ENCODE measurements around the gene SLC7A4. TPM values are rescaled to one million over a fixed set of nuclear protein-coding genes. Genes with fewer than 3 reads are reported as not detected.
A peak's percentile ranks its signal among the peaks of the same experiment; 100 is the strongest.

SLC7A4 gene
- total and polyA plus RNA-seq, 9 donors, result 0.16 to 4.8 (median 0.47) TPM; not detected in 2

DNA sequence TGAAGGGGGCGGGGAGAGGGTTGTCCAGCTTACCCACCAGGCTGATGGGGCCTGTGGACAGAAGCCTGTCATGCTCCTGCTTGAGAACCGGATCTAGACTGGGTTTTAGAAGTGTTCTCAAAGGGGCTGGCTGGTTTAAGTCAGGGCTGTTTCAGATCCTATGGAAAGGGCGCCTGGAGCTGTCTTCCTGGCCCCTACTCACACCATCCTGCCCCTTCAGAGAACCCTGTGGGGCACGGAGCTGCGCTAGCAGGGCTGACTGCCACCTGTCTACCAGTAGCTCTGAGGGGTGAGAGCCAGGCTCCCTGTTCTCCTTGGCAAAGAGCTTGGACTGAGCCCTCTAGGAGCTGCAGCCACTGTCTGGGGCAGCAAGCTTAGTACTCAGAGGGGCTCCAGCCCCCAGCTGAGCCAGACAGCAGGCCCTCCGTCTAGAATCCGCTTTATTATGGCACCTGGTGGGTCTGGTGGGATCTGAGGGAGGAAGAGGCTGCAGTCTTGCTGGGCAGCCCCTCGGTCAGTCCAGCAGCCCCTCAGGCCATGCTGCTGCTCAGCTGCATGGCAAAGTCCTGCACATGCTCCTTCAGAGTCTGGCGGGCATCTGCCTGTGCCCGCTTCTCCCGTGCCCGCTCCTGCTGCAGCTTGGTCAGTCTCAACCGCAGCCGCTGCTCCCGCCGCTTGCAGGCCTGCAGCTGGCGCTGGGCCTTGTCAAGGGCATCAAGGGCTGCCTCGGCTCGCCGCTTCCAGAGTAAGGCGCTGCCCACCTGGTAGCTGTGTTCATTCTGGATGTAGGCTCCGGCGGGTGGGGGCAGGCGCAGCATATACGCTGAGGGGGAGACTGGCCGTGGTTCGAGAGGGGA lies 32.8 kb downstream of the SLC7A4 start:
- Histone ChIP-seq H3K9me3 (no peaks in the 10 kb centered on the region), H3K4me3 (no peak overlapping the region), H3K36me3 (no peaks in the 10 kb centered on the region), H3K4me1 (ENCODE audit: insufficient read depth) (peaks cover 10% of the 10 kb centered on the region), H3K27me3 (no peaks in the 10 kb centered on the region), H3K27ac (peak overlapping the region in 1 of 2 donors; percentile 94)
- 77 to 86% (median 78%) methylated on average over 25 to 27 of the region's 27 CpGs for whole genome bisulfite sequencing, 3 donors
- intact Hi-C loops (cut with DNase I), result no loop called here
- DNase-seq, result no peak
- TF ChIP-seq, protein P1, sequence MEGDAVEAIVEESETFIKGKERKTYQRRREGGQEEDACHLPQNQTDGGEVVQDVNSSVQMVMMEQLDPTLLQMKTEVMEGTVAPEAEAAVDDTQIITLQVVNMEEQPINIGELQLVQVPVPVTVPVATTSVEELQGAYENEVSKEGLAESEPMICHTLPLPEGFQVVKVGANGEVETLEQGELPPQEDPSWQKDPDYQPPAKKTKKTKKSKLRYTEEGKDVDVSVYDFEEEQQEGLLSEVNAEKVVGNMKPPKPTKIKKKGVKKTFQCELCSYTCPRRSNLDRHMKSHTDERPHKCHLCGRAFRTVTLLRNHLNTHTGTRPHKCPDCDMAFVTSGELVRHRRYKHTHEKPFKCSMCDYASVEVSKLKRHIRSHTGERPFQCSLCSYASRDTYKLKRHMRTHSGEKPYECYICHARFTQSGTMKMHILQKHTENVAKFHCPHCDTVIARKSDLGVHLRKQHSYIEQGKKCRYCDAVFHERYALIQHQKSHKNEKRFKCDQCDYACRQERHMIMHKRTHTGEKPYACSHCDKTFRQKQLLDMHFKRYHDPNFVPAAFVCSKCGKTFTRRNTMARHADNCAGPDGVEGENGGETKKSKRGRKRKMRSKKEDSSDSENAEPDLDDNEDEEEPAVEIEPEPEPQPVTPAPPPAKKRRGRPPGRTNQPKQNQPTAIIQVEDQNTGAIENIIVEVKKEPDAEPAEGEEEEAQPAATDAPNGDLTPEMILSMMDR (IDR thresholded peaks at IDR 0.05), result no peak
- TF ChIP-seq EP300 (IDR thresholded peaks at IDR 0.05) (no peak), POLR2A (IDR thresholded peaks at IDR 0.05) (no peak)

- WGBS, 3 donors, result 46 to 55% (median 55%) methylated on average over 7 of the region's 7 CpGs
- Histone ChIP-seq H3K4me3 (no peak overlapping the region), H3K36me3 (no peaks in the 10 kb centered on the region), H3K9me3 (no peaks in the 10 kb centered on the region), H3K4me1 (ENCODE audit: insufficient read depth) (peaks cover 8% of the 10 kb centered on the region), H3K27me3 (no peaks in the 10 kb centered on the region), H3K27ac (peak overlapping the region in 1 of 2 donors; percentile 5)
- intact Hi-C loops (cut with DNase I), result no loop called here
- no peak for TF ChIP-seq POLR2A (IDR thresholded peaks at IDR 0.05)
- TF ChIP-seq EP300 (IDR thresholded peaks at IDR 0.05), result no peak
- no peak for DNase-seq
Measured at GRCh38 chr22:20998411-20999336, 33.7 kb downstream of the SLC7A4 start.

DNA sequence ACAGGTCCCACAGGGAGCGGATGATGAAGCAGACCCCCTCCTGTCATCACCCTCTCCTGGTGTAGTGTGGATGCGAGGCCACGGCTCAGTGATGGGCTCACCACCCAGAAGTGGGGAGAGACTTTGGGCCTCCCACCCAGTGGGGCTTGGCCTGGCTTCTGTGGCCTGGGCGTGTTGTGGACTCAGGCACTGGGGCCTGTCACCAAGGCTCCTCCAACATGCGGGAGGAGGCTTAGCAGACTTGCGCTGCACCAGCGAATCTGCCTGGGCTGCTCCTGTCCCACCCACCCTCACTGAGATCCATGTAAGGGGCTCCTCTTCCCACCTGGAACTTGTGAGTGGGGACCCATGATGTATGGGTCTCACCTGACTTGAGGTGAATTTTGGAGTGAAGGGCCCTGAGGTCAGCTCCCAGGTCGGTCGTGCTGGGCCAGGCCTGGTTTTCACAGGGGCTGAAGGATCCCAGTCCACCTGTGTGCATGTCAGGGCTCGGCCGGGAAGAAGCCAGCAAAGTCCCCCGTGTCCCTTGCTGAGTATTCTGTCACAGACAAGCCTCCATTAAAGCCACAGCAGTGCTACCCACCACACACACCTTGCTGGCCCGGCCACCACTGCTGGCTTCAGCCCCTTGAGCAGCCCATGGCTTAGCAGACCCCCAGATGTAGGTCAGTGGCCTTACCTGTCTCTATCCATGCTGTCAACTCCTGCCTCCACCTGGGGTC lies 34.7 kb downstream of the SLC7A4 start:
- no peaks in the 10 kb centered on the region for H3K9me3 ChIP-seq
- WGBS, 3 donors, result 64 to 73% (median 66%) methylated on average over 13 of the region's 13 CpGs
- DNase-seq, result no peak
- H3K4me3 ChIP-seq, result no peak overlapping the region
- peak overlapping the region in 1 of 2 donors; percentile 5 for H3K27ac ChIP-seq
- no peaks in the 10 kb centered on the region for H3K36me3 ChIP-seq
- intact Hi-C loops (cut with DNase I), result no loop called here
- H3K4me1 ChIP-seq (ENCODE audit: insufficient read depth), result peaks cover 4% of the 10 kb centered on the region
- no peaks in the 10 kb centered on the region for H3K27me3 ChIP-seq
- TF ChIP-seq EP300 (IDR thresholded peaks at IDR 0.05) (no peak), POLR2A (IDR thresholded peaks at IDR 0.05) (no peak)
- TF ChIP-seq, protein P1 (IDR thresholded peaks at IDR 0.05), result no peak

- no peaks in the 10 kb centered on the region for H3K36me3 ChIP-seq
- H3K4me1 ChIP-seq (ENCODE audit: insufficient read depth), result peaks cover 4% of the 10 kb centered on the region
- H3K27ac ChIP-seq, result no peak overlapping the region
- H3K4me3 ChIP-seq, result no peak overlapping the region
- intact Hi-C loops (cut with DNase I), result no loop called here
- H3K27me3 ChIP-seq, result no peaks in the 10 kb centered on the region
- WGBS, 3 donors, result 78 to 86% (median 78%) methylated on average over 23 to 27 of the region's 27 CpGs
- TF ChIP-seq EP300 (IDR thresholded peaks at IDR 0.05) (no peak), POLR2A (IDR thresholded peaks at IDR 0.05) (no peak)
- no peak for DNase-seq
- H3K9me3 ChIP-seq, result no peaks in the 10 kb centered on the region
Measured at GRCh38 chr22:20996598-20997535, 35.5 kb downstream of the SLC7A4 start.

All from ovary (tissue), 9 donors.